HEK293 (cell line): ENCODE results near the gene PIEZO1.

Experiments used
- CTCF ChIA-PET: fragments of 350-600 bp; formaldehyde crosslinking; extraction: SDS; loops from one replicate; lab custom pipeline; 2021; ENCODE audit warnings: antibody characterized with exemption; lab: Yijun Ruan, JAX
- POLR2A ChIA-PET: fragments of 300-600 bp; formaldehyde crosslinking; extraction: SDS; loops from one replicate; lab custom pipeline; 2020; ENCODE audit warnings: antibody characterized with exemption, inconsistent platforms; lab: Yijun Ruan, JAX
- H3K27ac ChIP-seq: fragments of 200-500 bp; sonication (Bioruptor generic); 2 replicates; pipeline ENCODE4 v1.5.1; 2014; ENCODE audit warnings: low read depth, low read length, control low read depth, inconsistent platforms; ENCODE audit errors: extremely low read depth
- H3K36me3 ChIP-seq, 2 experiments: fragments of 200-500 bp in 1 of 2; sonication (Bioruptor generic) in 1 of 2; 1 replicate in 1 of 2; 2 replicates in 1 of 2; pipeline ENCODE4 v1.5.1; 2014 to 2017; ENCODE audit warnings: inconsistent platforms in 2 of 2, low read length in 2 of 2; ENCODE audit not compliant: control insufficient read depth in 2 of 2, insufficient read depth in 1 of 2
- H3K4me1 ChIP-seq: fragments of 200-500 bp; sonication (Bioruptor generic); 2 replicates; pipeline ENCODE4 v1.5.1; 2014; ENCODE audit warnings: mild to moderate bottlenecking, low read length, inconsistent platforms; ENCODE audit not compliant: control insufficient read depth, insufficient read depth
- H3K4me3 ChIP-seq: 2 replicates; pipeline ENCODE4 v1.5.1; 2011; ENCODE audit warnings: low read depth, mild to moderate bottlenecking, control low read depth, low read length, moderate library complexity
- H3K9me3 ChIP-seq: fragments of 200-500 bp; sonication (Bioruptor generic); 2 replicates; pipeline ENCODE4 v1.5.1; 2014; ENCODE audit warnings: low read depth, low read length, inconsistent platforms; ENCODE audit not compliant: control insufficient read depth, insufficient read depth
- EGR2 ChIP-seq: fragments of 450-650 bp; formaldehyde crosslinking; IDR thresholded peaks from 2 replicates; pipeline ENCODE4 v1.5.1; 2016; ENCODE audit warnings: low read depth, missing biosample characterization, missing genetic modification characterization
- HIC1 ChIP-seq: fragments of 450-650 bp; formaldehyde crosslinking; IDR thresholded peaks from 2 replicates; pipeline ENCODE4 v1.5.1; 2016; ENCODE audit warnings: missing biosample characterization, missing genetic modification characterization
- KLF10 ChIP-seq: fragments of 450-650 bp; IDR thresholded peaks from 2 replicates; pipeline ENCODE4 v1.5.1; 2018; ENCODE audit warnings: missing biosample characterization, mild to moderate bottlenecking, missing genetic modification characterization
- KLF7 ChIP-seq: fragments of 450-650 bp; formaldehyde crosslinking; IDR thresholded peaks from 2 replicates; pipeline ENCODE4 v1.5.1; 2016; ENCODE audit warnings: missing biosample characterization, missing genetic modification characterization, borderline replicate concordance
- PRDM1 ChIP-seq: fragments of 450-650 bp; formaldehyde crosslinking; IDR thresholded peaks from 2 replicates; pipeline ENCODE4; 2016; ENCODE audit warnings: missing biosample characterization, missing genetic modification characterization
- SP7 ChIP-seq: fragments of 450-650 bp; formaldehyde crosslinking; IDR thresholded peaks from 2 replicates; pipeline ENCODE4 v1.5.1; 2016; ENCODE audit warnings: missing biosample characterization, missing genetic modification characterization
- ZFHX2 ChIP-seq: fragments of 450-650 bp; formaldehyde crosslinking; conservative IDR thresholded peaks from 2 replicates; pipeline ENCODE4 v1.5.1; 2016; ENCODE audit warnings: missing biosample characterization, missing genetic modification characterization
- ZFP69B ChIP-seq: fragments of 450-650 bp; formaldehyde crosslinking; IDR thresholded peaks from 2 replicates; pipeline ENCODE4 v1.5.1; 2016; ENCODE audit warnings: missing biosample characterization, missing genetic modification characterization
- ZNF10 ChIP-seq: fragments of 450-650 bp; formaldehyde crosslinking; IDR thresholded peaks from 2 replicates; pipeline ENCODE4 v1.5.1; 2017; ENCODE audit warnings: missing biosample characterization, missing genetic modification characterization
- ZNF138 ChIP-seq: fragments of 450-650 bp; formaldehyde crosslinking; IDR thresholded peaks from 2 replicates; pipeline ENCODE4 v1.5.1; 2016; ENCODE audit warnings: missing biosample characterization, missing genetic modification characterization, borderline replicate concordance
- ZNF26 ChIP-seq: fragments of 450-650 bp; formaldehyde crosslinking; IDR thresholded peaks from 2 replicates; pipeline ENCODE4 v1.5.1; 2016; ENCODE audit warnings: missing biosample characterization, missing genetic modification characterization
- ZNF391 ChIP-seq: fragments of 450-650 bp; formaldehyde crosslinking; IDR thresholded peaks from 2 replicates; pipeline ENCODE4 v1.5.1; 2016; ENCODE audit warnings: low read depth, missing biosample characterization, missing genetic modification characterization, borderline replicate concordance
- ZNF394 ChIP-seq: fragments of 450-650 bp; formaldehyde crosslinking; IDR thresholded peaks from 2 replicates; pipeline ENCODE4 v1.5.1; 2016; ENCODE audit warnings: missing biosample characterization, missing genetic modification characterization, mild to moderate bottlenecking, moderate library complexity, borderline replicate concordance
- ZNF510 ChIP-seq: fragments of 450-650 bp; formaldehyde crosslinking; IDR thresholded peaks from 2 replicates; pipeline ENCODE4 v1.5.1; 2018; ENCODE audit warnings: mild to moderate bottlenecking, missing genetic modification characterization, missing biosample characterization; ENCODE audit not compliant: insufficient replicate concordance
- ZNF560 ChIP-seq: fragments of 450-650 bp; formaldehyde crosslinking; IDR thresholded peaks from 2 replicates; pipeline ENCODE4 v1.5.1; 2017; ENCODE audit warnings: missing biosample characterization, missing genetic modification characterization, borderline replicate concordance
- ZNF580 ChIP-seq: fragments of 450-650 bp; formaldehyde crosslinking; IDR thresholded peaks from 2 replicates; pipeline ENCODE4 v1.5.1; 2016; ENCODE audit warnings: missing biosample characterization, missing genetic modification characterization
- ZNF623 ChIP-seq: fragments of 450-650 bp; formaldehyde crosslinking; IDR thresholded peaks from 2 replicates; pipeline ENCODE4 v1.5.1; 2016; ENCODE audit warnings: missing biosample characterization, missing genetic modification characterization
- ZNF701 ChIP-seq: fragments of 450-650 bp; formaldehyde crosslinking; IDR thresholded peaks from 2 replicates; pipeline ENCODE4 v1.5.1; 2016; ENCODE audit warnings: missing biosample characterization, missing genetic modification characterization
- TF ChIP-seq, protein P1 (sequence below): fragments of 450-650 bp; formaldehyde crosslinking; IDR thresholded peaks from 2 replicates; pipeline ENCODE4 v1.5.1; 2017; ENCODE audit warnings: missing biosample characterization, missing genetic modification characterization
- TF ChIP-seq, protein P2 (sequence below): fragments of 450-650 bp; formaldehyde crosslinking; IDR thresholded peaks from 2 replicates; pipeline ENCODE4 v1.5.1; 2017; ENCODE audit warnings: missing biosample characterization, mild to moderate bottlenecking, missing genetic modification characterization, moderate library complexity

Gene PIEZO1

GRCh38 chr16:88710556-88710955 is 74.5 kb downstream of the PIEZO1 start:
- POLR2A ChIA-PET, result no interaction called here
- Histone ChIP-seq H3K36me3 (peaks cover 0 to 43% of the 10 kb centered on the region in 2 experiments; a peak in 1 of 3 replicates), H3K27ac (no peak overlapping the region), H3K4me1 (no peaks in the 10 kb centered on the region), H3K4me3 (no peak overlapping the region)
- CTCF ChIA-PET, result interaction anchor here (0.8 kb wide), 1 partner anchor 27 kb away, joined by 3 read pairs; no protein-coding TSS in a partner anchor
- TF ChIP-seq ZNF623 (tag by site-specific recombination), result no peak
- peak; percentile 39; the same call in 1 of the 2 replicates for TF ChIP-seq ZFHX2 (tag by site-specific recombination)
- TF ChIP-seq EGR2 (tag by site-specific recombination), result peak; percentile 35; the same call in 1 of the 2 replicates
- no peak for TF ChIP-seq ZNF138
- TF ChIP-seq KLF10 (tag by site-specific recombination), result no peak
- TF ChIP-seq ZNF510 (tag by site-specific recombination), result no peak
- TF ChIP-seq SP7, result no peak
- no peak for TF ChIP-seq ZNF701 (tag by site-specific recombination)
- TF ChIP-seq, all 188 proteins: peak for 2
- H3K9me3 ChIP-seq, result no peaks in the 10 kb centered on the region

DNA sequence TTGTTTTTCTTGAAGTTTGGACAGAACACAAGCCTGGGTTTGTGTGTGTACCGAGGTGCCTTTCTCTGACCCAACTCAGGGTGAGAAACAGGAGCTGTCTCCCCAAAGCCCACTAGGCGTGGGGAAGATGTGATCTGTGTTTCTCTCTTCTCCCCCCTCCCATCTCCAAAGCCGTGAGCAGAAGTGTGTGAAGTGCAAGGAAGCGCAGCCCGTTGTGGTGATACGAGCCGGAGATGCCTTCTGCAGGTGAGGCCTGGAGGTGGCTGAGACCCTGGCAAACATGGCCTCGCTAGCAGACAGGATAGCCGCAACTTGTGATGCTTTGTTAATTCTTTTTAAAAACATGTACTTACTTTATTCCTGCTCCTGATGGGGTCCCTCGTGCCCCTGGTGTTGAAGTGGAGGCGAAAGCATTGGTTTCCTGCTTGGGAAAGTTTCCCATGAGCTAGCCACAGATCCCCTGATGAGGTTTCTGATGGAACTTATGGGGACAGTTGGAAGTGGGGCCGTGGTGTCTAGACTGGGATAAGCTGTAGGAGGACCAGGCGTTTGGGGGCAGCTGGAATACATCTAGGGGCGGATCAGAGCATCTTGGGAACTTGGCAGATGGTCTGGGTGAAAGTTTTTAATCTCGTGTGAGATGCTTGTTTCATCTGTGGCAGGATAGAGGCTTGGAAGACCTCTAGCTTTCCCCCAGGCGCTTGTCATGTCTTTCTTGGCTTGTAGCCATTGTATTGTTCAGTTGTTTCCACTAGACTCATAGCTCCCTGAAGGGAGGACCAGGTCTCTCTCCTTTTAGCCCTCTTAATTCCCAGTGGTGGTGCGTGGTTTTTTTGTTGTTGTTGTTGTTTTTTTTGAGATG is 77.8 kb downstream of the PIEZO1 start:
- H3K27ac ChIP-seq, result peak overlapping the region; percentile 70; the same call in 1 of the 2 replicates

DNA sequence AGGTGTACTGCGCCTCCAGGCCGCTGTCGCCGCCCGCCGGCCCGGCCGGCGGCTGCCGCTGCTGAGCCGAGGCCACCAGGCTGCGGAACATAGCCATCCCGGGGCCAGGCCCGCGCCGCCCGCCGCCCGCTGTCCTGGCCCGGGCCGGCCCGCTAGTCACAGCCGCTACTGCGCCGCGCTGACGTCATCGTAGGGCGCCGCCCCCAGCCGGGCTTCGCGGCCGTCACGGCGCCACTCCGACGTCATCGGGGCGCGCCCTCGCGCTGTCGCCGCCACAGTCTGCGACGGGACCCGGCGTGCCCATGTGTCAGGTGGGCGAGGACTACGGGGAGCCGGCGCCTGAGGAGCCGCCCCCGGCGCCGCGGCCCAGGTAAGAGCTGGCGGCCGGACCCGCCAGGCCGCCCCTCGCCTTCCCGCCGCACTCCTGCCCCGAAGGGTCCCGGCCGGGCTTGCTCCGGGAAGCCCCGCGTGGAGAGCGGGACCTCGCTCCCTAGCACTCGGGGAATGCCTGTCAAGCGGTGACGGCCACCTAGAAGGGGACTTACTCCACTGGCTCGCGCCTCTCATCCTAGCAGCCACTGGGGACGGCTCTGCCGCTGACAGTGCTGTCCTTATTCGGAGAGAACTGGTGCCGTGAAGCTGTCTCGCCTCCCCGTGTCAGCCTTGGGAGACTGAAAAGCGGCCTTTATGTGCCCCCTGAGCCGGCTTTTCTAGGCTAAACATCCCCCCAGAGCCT is 78.6 kb downstream of the PIEZO1 start, which contains the start of the genes CTU2 and RNF166:
Gene CTU2, plus strand, starts transcription at position 275 of the 736 bp plus-strand sequence. Its CDS starts 28 bp downstream, at position 303.
Gene RNF166, minus strand, starts transcription at position 180 of the 736 bp plus-strand sequence. Its CDS starts 83 bp downstream, at position 97.
- Histone ChIP-seq H3K27ac (peak within 1 kb of the TSS; percentile 70; the same call in 1 of the 2 replicates), H3K4me1 (no peaks in the 10 kb centered on the region), H3K9me3 (no peaks in the 10 kb centered on the region), H3K36me3 (peaks cover 0 to 24% of the 10 kb centered on the region in 2 experiments; a peak in 1 of 3 replicates), H3K4me3 (peak within 1 kb of the TSS; percentile 75)
- ChIA-PET CTCF (interaction anchor here (1.6 kb wide), 2 partner anchors 30 to 31 kb away, joined by 6 read pairs; no protein-coding TSS in a partner anchor), POLR2A (interaction anchor here (1.1 to 1.5 kb wide), 2 partner anchors 12 to 44 kb away, joined by 3 read pairs; partner anchors contain the start of gene MVD)
- TF ChIP-seq KLF7 (tag by site-specific recombination) (no peak), ZNF394 (tag by site-specific recombination) (no peak), ZNF560 (no peak), HIC1 (tag by site-specific recombination) (no peak), ZNF580 (no peak), EGR2 (tag by site-specific recombination) (peak; percentile 16; the same call in 1 of the 2 replicates), ZNF26 (tag by site-specific recombination) (no peak), ZFP69B (0 out of 2 replicates have a peak, but pooled peaks have one; percentile 18)
- TF ChIP-seq, protein P1, sequence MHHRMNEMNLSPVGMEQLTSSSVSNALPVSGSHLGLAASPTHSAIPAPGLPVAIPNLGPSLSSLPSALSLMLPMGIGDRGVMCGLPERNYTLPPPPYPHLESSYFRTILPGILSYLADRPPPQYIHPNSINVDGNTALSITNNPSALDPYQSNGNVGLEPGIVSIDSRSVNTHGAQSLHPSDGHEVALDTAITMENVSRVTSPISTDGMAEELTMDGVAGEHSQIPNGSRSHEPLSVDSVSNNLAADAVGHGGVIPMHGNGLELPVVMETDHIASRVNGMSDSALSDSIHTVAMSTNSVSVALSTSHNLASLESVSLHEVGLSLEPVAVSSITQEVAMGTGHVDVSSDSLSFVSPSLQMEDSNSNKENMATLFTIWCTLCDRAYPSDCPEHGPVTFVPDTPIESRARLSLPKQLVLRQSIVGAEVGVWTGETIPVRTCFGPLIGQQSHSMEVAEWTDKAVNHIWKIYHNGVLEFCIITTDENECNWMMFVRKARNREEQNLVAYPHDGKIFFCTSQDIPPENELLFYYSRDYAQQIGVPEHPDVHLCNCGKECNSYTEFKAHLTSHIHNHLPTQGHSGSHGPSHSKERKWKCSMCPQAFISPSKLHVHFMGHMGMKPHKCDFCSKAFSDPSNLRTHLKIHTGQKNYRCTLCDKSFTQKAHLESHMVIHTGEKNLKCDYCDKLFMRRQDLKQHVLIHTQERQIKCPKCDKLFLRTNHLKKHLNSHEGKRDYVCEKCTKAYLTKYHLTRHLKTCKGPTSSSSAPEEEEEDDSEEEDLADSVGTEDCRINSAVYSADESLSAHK (tag by site-specific recombination), result no peak

More for the DNA sequence above, 77.8 kb downstream of the PIEZO1 start:
- peak; percentile 93 for TF ChIP-seq ZNF10 (tag by site-specific recombination)
- TF ChIP-seq, protein P2, sequence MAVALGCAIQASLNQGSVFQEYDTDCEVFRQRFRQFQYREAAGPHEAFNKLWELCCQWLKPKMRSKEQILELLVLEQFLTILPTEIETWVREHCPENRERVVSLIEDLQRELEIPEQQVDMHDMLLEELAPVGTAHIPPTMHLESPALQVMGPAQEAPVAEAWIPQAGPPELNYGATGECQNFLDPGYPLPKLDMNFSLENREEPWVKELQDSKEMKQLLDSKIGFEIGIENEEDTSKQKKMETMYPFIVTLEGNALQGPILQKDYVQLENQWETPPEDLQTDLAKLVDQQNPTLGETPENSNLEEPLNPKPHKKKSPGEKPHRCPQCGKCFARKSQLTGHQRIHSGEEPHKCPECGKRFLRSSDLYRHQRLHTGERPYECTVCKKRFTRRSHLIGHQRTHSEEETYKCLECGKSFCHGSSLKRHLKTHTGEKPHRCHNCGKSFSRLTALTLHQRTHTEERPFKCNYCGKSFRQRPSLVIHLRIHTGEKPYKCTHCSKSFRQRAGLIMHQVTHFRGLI, result no peak
- TF ChIP-seq PRDM1, result peak; percentile 14; the same call in 1 of the 2 replicates
- TF ChIP-seq ZNF391 (tag by site-specific recombination), result no peak
- Histone ChIP-seq H3K9me3 (no peaks in the 10 kb centered on the region), H3K4me3 (peak overlapping the region; percentile 75), H3K4me1 (no peaks in the 10 kb centered on the region), H3K36me3 (peaks cover 0 to 26% of the 10 kb centered on the region in 2 experiments; a peak in 1 of 3 replicates)
- POLR2A ChIA-PET, result interaction anchor here (1.1 kb wide), 1 partner anchor 44 kb away, joined by 3 read pairs; the partner anchor contains the start of gene MVD
- CTCF ChIA-PET, result interaction anchor here (0.6 to 1.6 kb wide), 2 partner anchors 30 to 130 kb away, joined by 5 to 6 read pairs; no protein-coding TSS in a partner anchor
